Naive thymus-derived CD4-positive, alpha-beta T cell (primary cell): Measurements from ENCODE around the gene HSCB. TPM values are rescaled to one million over a fixed set of nuclear protein-coding genes. Genes with fewer than 3 reads are reported as not detected.

Experiments used
- ATAC-seq: fragments of 150-1000 bp; cut with Tn5 transposase; 2 replicates; pipeline ENCODE4 v1.10.0; 2021; ENCODE audit warnings: mild to moderate bottlenecking, moderate library complexity
- CTCF ChIA-PET: fragments of 350-600 bp; sonication (Branson Sonifier 250); formaldehyde crosslinking; loops from one replicate; lab custom pipeline; 2021; ENCODE audit warnings: antibody characterized with exemption; lab: Charles Lee
- POLR2A ChIA-PET: fragments of 350-600 bp; sonication (Branson Sonifier 250); formaldehyde crosslinking; loops from one replicate; lab custom pipeline; 2021; ENCODE audit warnings: antibody characterized with exemption, inconsistent platforms; lab: Charles Lee
- DNase-seq, 9 donors: peaks; one replicate each; pipeline versions ENCODE4 v3.0.0 to v3.0.0-alpha.2; 2020 to 2022; ENCODE audit warnings: mixed read lengths in 1 of 9
- H3K27ac ChIP-seq: one replicate; pipeline ENCODE4 v1.7.0; 2013; ENCODE audit warnings: mild to moderate bottlenecking, low read depth, low read length, moderate library complexity
- H3K27me3 ChIP-seq, 2 donors: one replicate each; pipeline ENCODE4 v1.7.0; 2013; ENCODE audit warnings: low read length in 2 of 2, mild to moderate bottlenecking in 2 of 2, moderate library complexity in 2 of 2; ENCODE audit not compliant: control insufficient read depth in 2 of 2, insufficient read depth in 2 of 2
- H3K36me3 ChIP-seq, 3 experiments: 1 replicate in 2 of 3; 2 replicates in 1 of 3; pipeline ENCODE4 v1.7.0; 2013; ENCODE audit warnings: low read length in 3 of 3, mild to moderate bottlenecking in 3 of 3, moderate library complexity in 1 of 3; ENCODE audit not compliant: insufficient read depth in 3 of 3, control insufficient read depth in 2 of 3
- H3K4me1 ChIP-seq, 2 donors: one replicate each; pipeline ENCODE4 v1.7.0; 2013; ENCODE audit warnings: low read length in 2 of 2, mild to moderate bottlenecking in 2 of 2, moderate library complexity in 1 of 2; ENCODE audit not compliant: control insufficient read depth in 2 of 2, insufficient read depth in 2 of 2
- H3K4me3 ChIP-seq: 2 replicates; pipeline ENCODE4 v1.7.0; 2013; ENCODE audit warnings: mild to moderate bottlenecking, low read length
- H3K9me3 ChIP-seq, 3 experiments: 1 replicate in 2 of 3; 2 replicates in 1 of 3; pipeline ENCODE4 v1.7.0; 2013; ENCODE audit warnings: low read length in 3 of 3; ENCODE audit not compliant: control insufficient read depth in 2 of 3
- H3K27ac Mint-ChIP-seq, 9 donors: one replicate each; pipeline ENCODE4 v1.8.0; 2020 to 2022; ENCODE audit warnings: mixed read lengths in 9 of 9, mild to moderate bottlenecking in 8 of 9, moderate library complexity in 5 of 9, inconsistent platforms in 2 of 9
- H3K27me3 Mint-ChIP-seq, 5 donors: one replicate each; pipeline ENCODE4 v1.8.0; 2021 to 2022; ENCODE audit warnings: mixed read lengths in 5 of 5, mild to moderate bottlenecking in 1 of 5
- H3K36me3 Mint-ChIP-seq, 5 donors: one replicate each; pipeline ENCODE4 v1.8.0; 2020 to 2022; ENCODE audit warnings: mixed read lengths in 5 of 5, mild to moderate bottlenecking in 3 of 5, inconsistent platforms in 1 of 5
- H3K4me1 Mint-ChIP-seq, 7 donors: one replicate each; pipeline ENCODE4 v1.8.0; 2020 to 2022; ENCODE audit warnings: mixed read lengths in 7 of 7, mild to moderate bottlenecking in 3 of 7, inconsistent platforms in 1 of 7
- H3K4me3 Mint-ChIP-seq, 10 donors: one replicate each; pipeline ENCODE4 v1.8.0; 2020 to 2022; ENCODE audit warnings: mild to moderate bottlenecking in 10 of 10, mixed read lengths in 10 of 10, moderate library complexity in 6 of 10, inconsistent platforms in 2 of 10
- H3K9me3 Mint-ChIP-seq, 11 donors: one replicate each; pipeline ENCODE4 v1.8.0; 2020 to 2022; ENCODE audit warnings: mixed read lengths in 11 of 11, mild to moderate bottlenecking in 4 of 11, inconsistent platforms in 1 of 11, moderate library complexity in 1 of 11
- intact Hi-C, 2 donors: fragments of 100-400 bp; cut with micrococcal nuclease; formaldehyde crosslinking; loops; one replicate each; pipeline ENCODE4 v1.15.1; 2023
- polyA plus RNA-seq, 2 donors: library from polyadenylated mRNA; unstranded; fragments of 300-500 nt; fragmentation: Illumina TruSeq; gene quantifications; one replicate each; pipeline ENCODE4 v1.2.3, GENCODE V29; 2021
- total RNA-seq, 6 experiments: library from RNA in 5 of 6; stranded (reverse) in 5 of 6; gene quantifications; 1 replicate in 5 of 6; 2 replicates in 1 of 6; pipeline ENCODE4 v1.2.3 and lab custom pipeline; 2021 to 2026

The HSCB gene
- total and polyA plus RNA-seq, 7 experiments from 2014 or later = 6.7 to 10.9 (median 8.9) TPM

DNA sequence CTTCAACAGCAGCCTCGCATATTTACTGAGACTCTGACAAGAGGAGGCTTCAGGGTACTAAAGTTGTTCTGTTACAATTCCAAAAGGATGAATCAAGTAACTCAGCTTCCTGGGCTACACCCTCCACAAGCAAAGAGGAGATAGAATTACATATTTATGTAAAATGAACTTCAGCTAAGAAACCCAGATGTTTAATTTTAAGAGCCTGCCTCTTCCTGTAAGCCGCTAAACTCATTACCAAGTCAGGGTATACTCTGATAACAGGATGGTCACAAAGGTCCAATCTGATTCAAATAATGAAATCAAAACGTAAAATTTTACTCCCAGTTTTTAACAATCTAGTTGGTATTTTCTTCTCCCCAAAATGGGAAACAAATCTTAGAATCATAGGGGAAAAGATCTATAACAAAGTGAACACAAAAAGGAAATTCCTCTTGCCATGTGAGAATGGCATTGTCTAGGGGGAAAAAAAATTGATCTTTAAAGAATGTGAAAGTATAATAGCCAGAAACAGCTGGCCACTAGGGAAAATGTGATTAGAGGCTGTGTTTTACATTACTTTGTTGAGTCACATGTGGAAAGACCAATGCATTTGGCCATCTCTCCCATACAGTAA, 31.2 kb upstream of the HSCB start:
- Mint-ChIP-seq H3K9me3 (no peaks in the 10 kb centered on the region), H3K27ac (no peak overlapping the region), H3K4me3 (no peak overlapping the region), H3K36me3 (peaks cover 0 to 60% (median 38%) of the 10 kb centered on the region in 5 donors), H3K27me3 (no peaks in the 10 kb centered on the region), H3K4me1 (peaks cover 0 to 17% (median 0%) of the 10 kb centered on the region in 7 donors)
- DNase-seq (no peak), ATAC-seq (no peak)
- ChIA-PET CTCF (no interaction called here), POLR2A (no interaction called here)
- H3K36me3 ChIP-seq = peaks cover 0 to 7% (median 0%) of the 10 kb centered on the region in 3 experiments
- no peaks in the 10 kb centered on the region for H3K27me3 ChIP-seq
- H3K4me3 ChIP-seq = no peak overlapping the region
- H3K27ac ChIP-seq = no peak overlapping the region
- intact Hi-C loops = no loop called here
- no peaks in the 10 kb centered on the region for H3K4me1 ChIP-seq
- no peaks in the 10 kb centered on the region for H3K9me3 ChIP-seq

DNA sequence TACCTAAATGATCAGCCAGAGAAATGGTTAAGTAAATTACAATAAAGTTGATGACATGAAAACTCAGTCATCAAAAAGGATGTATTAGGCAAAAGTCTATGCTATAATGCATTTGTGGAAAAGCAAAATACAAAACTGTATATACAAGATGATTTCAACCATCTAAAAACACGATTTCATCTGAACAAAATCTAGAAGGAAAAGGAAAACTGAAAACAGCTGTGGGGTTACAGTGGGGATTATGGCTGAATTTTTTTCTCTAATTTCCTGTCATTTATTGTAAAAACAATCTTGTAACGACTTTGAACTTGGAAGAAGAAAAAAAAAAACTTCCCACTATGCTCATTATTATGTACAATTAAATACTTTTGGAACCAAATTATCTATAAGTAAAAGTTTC, 30.5 kb upstream of the HSCB start:
- Mint-ChIP-seq H3K9me3 (no peaks in the 10 kb centered on the region), H3K4me3 (no peak overlapping the region), H3K36me3 (peaks cover 0 to 53% (median 33%) of the 10 kb centered on the region in 5 donors), H3K27me3 (no peaks in the 10 kb centered on the region), H3K27ac (no peak overlapping the region), H3K4me1 (peaks cover 0 to 19% (median 0%) of the 10 kb centered on the region in 7 donors)
- ChIA-PET CTCF (no interaction called here), POLR2A (no interaction called here)
- no peaks in the 10 kb centered on the region for H3K9me3 ChIP-seq
- DNase-seq (no peak), ATAC-seq (no peak)
- H3K4me3 ChIP-seq = no peak overlapping the region
- no peak overlapping the region for H3K27ac ChIP-seq
- H3K27me3 ChIP-seq = no peaks in the 10 kb centered on the region
- intact Hi-C loops = no loop called here
- no peaks in the 10 kb centered on the region for H3K4me1 ChIP-seq
- H3K36me3 ChIP-seq = peaks cover 0 to 3% (median 0%) of the 10 kb centered on the region in 3 experiments

DNA sequence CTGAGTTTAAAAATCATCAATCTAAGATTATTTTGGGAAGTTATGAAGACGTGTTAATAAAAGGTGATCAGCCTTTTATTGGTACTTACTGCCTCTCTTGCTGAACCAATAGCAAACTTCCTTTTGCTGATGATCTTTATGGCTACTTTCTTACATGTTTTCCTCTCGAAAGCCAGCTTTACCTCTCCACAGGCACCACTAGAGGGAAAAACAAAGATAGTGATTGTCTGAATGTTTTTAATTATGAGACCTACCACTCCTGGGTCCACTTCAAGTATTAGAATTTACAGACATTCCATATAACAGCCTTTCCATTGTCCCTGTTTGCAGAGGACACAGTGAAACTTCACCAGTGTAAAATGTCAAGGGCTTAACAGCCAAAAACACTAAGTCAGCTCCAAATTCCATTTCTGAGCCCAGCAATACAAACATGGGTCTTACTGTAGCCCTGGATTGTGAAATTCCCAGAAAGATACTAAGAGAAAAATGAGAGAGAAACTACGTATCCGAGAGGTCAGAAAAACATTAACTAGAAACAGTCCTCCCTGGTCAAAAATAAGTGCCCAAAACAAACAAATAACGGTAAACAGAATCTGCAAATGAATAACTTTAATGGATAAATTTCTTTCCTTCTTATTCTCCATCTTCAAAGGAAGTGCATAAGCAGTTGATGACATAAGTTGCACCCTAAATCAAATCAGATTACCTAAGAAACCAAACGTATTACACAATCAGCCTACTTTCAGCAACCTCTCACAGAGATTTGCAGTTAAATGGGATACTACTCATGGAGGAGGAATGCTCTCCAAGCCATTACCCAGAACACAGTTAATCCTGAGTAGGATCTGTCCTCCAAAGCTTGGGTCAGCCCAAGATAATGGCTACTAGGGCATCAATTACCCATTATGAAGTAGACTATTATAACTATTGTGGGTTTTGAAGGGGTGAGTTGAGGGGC, 29.7 kb upstream of the HSCB start:
- H3K27ac ChIP-seq = no peak overlapping the region
- H3K9me3 ChIP-seq = no peaks in the 10 kb centered on the region
- no peaks in the 10 kb centered on the region for H3K27me3 ChIP-seq
- Mint-ChIP-seq H3K36me3 (peaks cover 0 to 47% (median 30%) of the 10 kb centered on the region in 5 donors), H3K9me3 (no peaks in the 10 kb centered on the region), H3K27ac (no peak overlapping the region), H3K4me1 (peaks cover 0 to 19% (median 0%) of the 10 kb centered on the region in 7 donors), H3K27me3 (no peaks in the 10 kb centered on the region), H3K4me3 (no peak overlapping the region)
- no peak for DNase-seq
- peaks cover 0 to 3% (median 0%) of the 10 kb centered on the region in 3 experiments for H3K36me3 ChIP-seq
- intact Hi-C loops = no loop called here
- no peak overlapping the region for H3K4me3 ChIP-seq
- no peaks in the 10 kb centered on the region for H3K4me1 ChIP-seq
- ChIA-PET POLR2A (interaction anchor here (0.7 kb wide), 1 partner anchor 61 kb away, joined by 3 read pairs; no protein-coding TSS in a partner anchor), CTCF (interaction anchor here (0.6 kb wide), 1 partner anchor 104 kb away, joined by 3 read pairs; no protein-coding TSS in a partner anchor)
- ATAC-seq = no peak

DNA sequence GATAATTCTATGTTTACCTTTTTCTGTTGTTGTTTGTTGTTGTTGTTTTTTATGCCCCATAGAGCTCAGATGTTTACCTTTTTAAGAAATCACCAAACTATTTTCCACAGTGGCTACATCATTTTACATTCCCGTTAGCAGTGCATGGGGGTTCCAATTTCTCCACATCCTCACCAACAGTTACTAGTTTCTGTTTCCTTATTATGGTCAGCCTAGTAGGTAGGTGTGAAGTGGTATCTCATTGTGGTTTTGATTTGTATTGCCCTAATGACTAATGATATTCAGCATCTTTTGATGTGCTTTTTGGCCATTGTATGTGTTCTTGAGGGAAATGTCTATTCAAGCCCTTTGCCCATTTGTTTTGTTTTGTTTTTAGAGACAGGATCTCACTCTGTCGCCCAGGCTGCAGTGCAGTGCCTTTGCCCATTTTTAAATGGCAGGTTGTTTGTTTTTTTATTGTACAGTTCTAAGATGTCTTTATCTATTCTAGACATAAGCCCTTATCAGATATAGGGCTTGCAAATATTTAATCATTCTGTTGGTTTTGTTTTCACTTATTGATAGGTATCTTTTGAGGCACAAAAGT, 27.7 kb upstream of the HSCB start:
- peaks cover 0 to 3% (median 0%) of the 10 kb centered on the region in 11 donors for H3K9me3 Mint-ChIP-seq
- H3K27me3 ChIP-seq = no peaks in the 10 kb centered on the region
- H3K4me3 ChIP-seq = no peak overlapping the region
- ATAC-seq = no peak
- CTCF ChIA-PET = no interaction called here
- H3K27me3 Mint-ChIP-seq = no peaks in the 10 kb centered on the region
- intact Hi-C loops = no loop called here
- peaks cover 0 to 3% (median 0%) of the 10 kb centered on the region in 3 experiments for H3K36me3 ChIP-seq
- peaks cover 0 to 44% (median 24%) of the 10 kb centered on the region in 5 donors for H3K36me3 Mint-ChIP-seq
- POLR2A ChIA-PET = interaction anchor here (0.6 kb wide), 1 partner anchor 90 kb away, joined by 4 read pairs; no protein-coding TSS in a partner anchor
- no peak overlapping the region for H3K27ac ChIP-seq
- H3K4me3 Mint-ChIP-seq = no peak overlapping the region
- H3K4me1 ChIP-seq = no peaks in the 10 kb centered on the region
- no peaks in the 10 kb centered on the region for H3K9me3 ChIP-seq
- no peak for DNase-seq
- peaks cover 0 to 24% (median 0%) of the 10 kb centered on the region in 7 donors for H3K4me1 Mint-ChIP-seq
- no peak overlapping the region for H3K27ac Mint-ChIP-seq

DNA sequence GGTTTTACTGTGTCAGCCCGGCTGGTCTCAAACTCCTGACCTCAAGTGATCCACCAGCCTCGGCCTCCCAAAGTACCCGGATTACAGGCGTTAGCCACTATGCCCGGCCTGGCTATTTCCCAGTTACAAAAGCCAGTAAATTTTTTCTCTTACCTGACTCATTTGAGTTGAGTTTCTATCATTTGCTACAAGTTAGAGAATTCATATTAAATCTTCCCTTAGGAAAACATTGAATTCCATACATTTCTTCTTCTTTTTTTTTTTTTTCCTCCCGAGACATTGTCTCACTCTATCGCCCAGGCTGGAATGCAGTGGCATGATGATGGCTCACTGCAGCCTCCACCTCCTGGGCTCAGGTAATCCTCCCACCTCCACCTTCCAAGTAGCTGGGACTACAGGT, 26.2 kb upstream of the HSCB start:
- H3K9me3 ChIP-seq = no peaks in the 10 kb centered on the region
- H3K27ac ChIP-seq = no peak overlapping the region
- no peak for ATAC-seq
- intact Hi-C loops = no loop called here
- H3K4me3 ChIP-seq = no peak overlapping the region
- ChIA-PET CTCF (interaction anchor here (0.6 kb wide), 1 partner anchor 94 kb away, joined by 3 read pairs; no protein-coding TSS in a partner anchor), POLR2A (no interaction called here)
- H3K36me3 Mint-ChIP-seq = peaks cover 2 to 48% (median 21%) of the 10 kb centered on the region in 5 donors
- H3K27me3 ChIP-seq = no peaks in the 10 kb centered on the region
- H3K27ac Mint-ChIP-seq = no peak overlapping the region
- peaks cover 0 to 3% (median 0%) of the 10 kb centered on the region in 11 donors for H3K9me3 Mint-ChIP-seq
- peaks cover 0 to 3% (median 0%) of the 10 kb centered on the region in 3 experiments for H3K36me3 ChIP-seq
- H3K4me1 ChIP-seq = no peaks in the 10 kb centered on the region
- no peaks in the 10 kb centered on the region for H3K27me3 Mint-ChIP-seq
- DNase-seq = no peak
- H3K4me1 Mint-ChIP-seq = peaks cover 0 to 24% (median 0%) of the 10 kb centered on the region in 7 donors
- no peak overlapping the region for H3K4me3 Mint-ChIP-seq

DNA sequence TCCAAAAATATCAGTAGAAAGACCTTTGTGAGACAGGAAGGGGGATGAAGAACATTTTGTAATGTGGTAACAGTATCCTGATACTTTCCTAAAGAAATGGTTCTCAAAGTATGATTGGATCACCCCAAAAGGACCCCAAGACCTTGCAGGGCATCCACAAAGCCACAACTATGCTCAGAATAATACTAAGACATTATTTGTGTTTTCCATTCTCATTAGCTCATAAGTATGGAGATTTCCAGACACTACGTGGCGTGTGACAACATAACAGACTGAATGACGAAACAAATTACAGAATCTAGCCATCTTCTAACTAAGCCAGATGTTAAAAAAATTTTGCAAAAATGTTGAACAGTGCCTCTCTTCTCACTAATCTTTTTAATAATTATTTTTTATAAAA, 25.2 kb upstream of the HSCB start:
- H3K27me3 Mint-ChIP-seq = no peaks in the 10 kb centered on the region
- ATAC-seq (no peak), DNase-seq (no peak)
- Histone ChIP-seq H3K9me3 (no peaks in the 10 kb centered on the region), H3K27me3 (no peaks in the 10 kb centered on the region), H3K4me3 (no peak overlapping the region), H3K36me3 (no peaks in the 10 kb centered on the region), H3K4me1 (no peaks in the 10 kb centered on the region), H3K27ac (no peak overlapping the region)
- CTCF ChIA-PET = no interaction called here
- POLR2A ChIA-PET = no interaction called here
- H3K36me3 Mint-ChIP-seq = peaks cover 4 to 44% (median 19%) of the 10 kb centered on the region in 5 donors
- H3K4me3 Mint-ChIP-seq = no peak overlapping the region
- intact Hi-C loops = no loop called here
- H3K27ac Mint-ChIP-seq = no peak overlapping the region
- H3K4me1 Mint-ChIP-seq = peaks cover 0 to 24% (median 0%) of the 10 kb centered on the region in 7 donors
- peaks cover 0 to 3% (median 0%) of the 10 kb centered on the region in 11 donors for H3K9me3 Mint-ChIP-seq
